K562 (cell line): ENCODE measurements around the gene RBMS3. TPM values are rescaled to one million over a fixed set of nuclear protein-coding genes. Genes with fewer than 3 reads are reported as not detected.
A peak's percentile ranks its signal among the peaks of the same experiment; 100 is the strongest.

Experiments
- ATAC-seq: fragments of 200-7000 bp; cut with Tn5 transposase; 3 replicates; pipeline ENCODE4 v1.9.1; 2020; ENCODE audit warnings: moderate library complexity
- BruUV-seq: library from RNA; stranded (reverse); fragments of 400-500 nt; replicated peaks from 2 replicates; lab custom pipeline; 2021; lab: Mats Ljungman, UMichigan
- CTCF ChIA-PET: fragments of 300-600 bp; formaldehyde crosslinking; extraction: SDS; loops from one replicate; lab custom pipeline; 2021; ENCODE audit warnings: low intra/inter-chr PET ratio; lab: Yijun Ruan, JAX
- POLR2A ChIA-PET: fragments of 300-600, 350-650 bp; sonication (Branson Sonifier 250); formaldehyde crosslinking; extraction: SDS; loops from one replicate; lab custom pipeline; 2021; ENCODE audit warnings: antibody characterized with exemption, inconsistent platforms; lab: Yijun Ruan, JAX
- DNase-seq, 4 experiments: peaks; one replicate each; pipeline versions ENCODE4 v3.0.0 to v3.0.0-alpha.2; 2011 to 2018; ENCODE audit warnings: low spot score in 3 of 4, mixed read lengths in 3 of 4; ENCODE audit errors: extremely low read depth in 1 of 4
- FAIRE-seq: peaks from 2 replicates; lab custom pipeline; 2011; peaks lifted over from hg19 to GRCh38; lab: Jason Lieb, UNC
- H2AFZ ChIP-seq: 2 replicates; pipeline ENCODE4 v1.6.0; 2011; ENCODE audit warnings: low read depth, low read length, control low read depth, inconsistent platforms
- H3K27ac ChIP-seq: fragments of 200-600 bp; 3 replicates; pipeline ENCODE4 v1.8.0; 2011; ENCODE audit warnings: low read depth, mild to moderate bottlenecking, control low read depth, inconsistent platforms, low read length, moderate library complexity, mixed read lengths; ENCODE audit errors: extremely low read depth
- H3K27me3 ChIP-seq, 2 experiments: fragments of 300-600 bp in 1 of 2; 2 replicates in 1 of 2; 3 replicates in 1 of 2; pipeline versions ENCODE4 v1.6.0 to v1.8.0; 2011; ENCODE audit warnings: inconsistent platforms in 2 of 2, low read length in 2 of 2, mild to moderate bottlenecking in 1 of 2, mixed read lengths in 1 of 2, moderate library complexity in 1 of 2; ENCODE audit not compliant: control insufficient read depth in 2 of 2, insufficient read depth in 2 of 2
- H3K36me3 ChIP-seq: fragments of 300-600 bp; 3 replicates; pipeline ENCODE4 v1.8.0; 2011; ENCODE audit warnings: mild to moderate bottlenecking, low read length, inconsistent platforms; ENCODE audit not compliant: control insufficient read depth, insufficient read depth
- H3K4me1 ChIP-seq, 2 experiments: fragments of 200-600 bp in 1 of 2; replicated peaks in 1 of 2; 2 replicates in 1 of 2; 3 replicates in 1 of 2; pipeline versions ENCODE4 v1.5.1 to v1.8.0; 2011; ENCODE audit warnings: inconsistent platforms in 2 of 2, low read length in 2 of 2, mild to moderate bottlenecking in 1 of 2, mixed read lengths in 1 of 2, moderate library complexity in 1 of 2; ENCODE audit not compliant: control insufficient read depth in 2 of 2, insufficient read depth in 2 of 2
- H3K4me2 ChIP-seq: 2 replicates; pipeline ENCODE4 v1.6.1; 2011; ENCODE audit warnings: low read length, control low read depth, inconsistent platforms, mixed read lengths; ENCODE audit not compliant: insufficient read depth
- H3K4me3 ChIP-seq: fragments of 200-600 bp; sonication (generic), shearing (Covaris generic); 2 replicates; pipeline ENCODE4 v1.5.1; 2016; ENCODE audit warnings: control low read depth, inconsistent platforms
- H3K79me2 ChIP-seq: fragments of 200-600 bp; 3 replicates; pipeline ENCODE4 v1.8.0; 2011; ENCODE audit warnings: low read length, inconsistent platforms; ENCODE audit not compliant: control insufficient read depth, insufficient read depth
- H3K9ac ChIP-seq, 2 experiments: 2 replicates each; pipeline versions ENCODE4 v1.6.0 to v1.6.1; 2011; ENCODE audit warnings: low read depth in 2 of 2, low read length in 2 of 2, control low read depth in 1 of 2, inconsistent platforms in 1 of 2, mild to moderate bottlenecking in 1 of 2, mixed read lengths in 1 of 2; ENCODE audit not compliant: insufficient read depth in 1 of 2
- H3K9me1 ChIP-seq: one replicate; pipeline ENCODE4 v1.6.0; 2011; ENCODE audit warnings: inconsistent platforms, mild to moderate bottlenecking, low read length, moderate library complexity; ENCODE audit not compliant: control insufficient read depth, insufficient read depth
- H3K9me3 ChIP-seq: replicated peaks from 2 replicates; pipeline ENCODE4 v1.5.1; 2011; ENCODE audit warnings: low read depth, low read length, inconsistent platforms; ENCODE audit not compliant: control insufficient read depth, insufficient read depth
- H4K20me1 ChIP-seq: replicated peaks from 2 replicates; pipeline ENCODE4 v1.6.1; 2011; ENCODE audit warnings: low read length, inconsistent platforms, mixed read lengths; ENCODE audit not compliant: control insufficient read depth, insufficient read depth
- ATF2 ChIP-seq: sonication (generic); formaldehyde crosslinking; IDR thresholded peaks from 2 replicates; pipeline ENCODE4 v1.8.1; 2022; ENCODE audit warnings: missing genetic modification reagents
- HDAC1 ChIP-seq, 2 experiments: fragments of 450-650 bp; IDR thresholded peaks; 2 replicates each; pipeline ENCODE4 v1.6.1; 2016 to 2017; ENCODE audit warnings: inconsistent platforms in 1 of 2, mild to moderate bottlenecking in 1 of 2, moderate library complexity in 1 of 2
- MAFF ChIP-seq: IDR thresholded peaks from 2 replicates; pipeline ENCODE4 v1.6.1; 2012; ENCODE audit warnings: low read length, improper control_type of control experiment
- MAFK ChIP-seq: IDR thresholded peaks from 2 replicates; pipeline ENCODE4 v1.6.1; 2011; ENCODE audit warnings: low read length, improper control_type of control experiment
- PHF21A ChIP-seq: fragments of 450-650 bp; IDR thresholded peaks from 2 replicates; pipeline ENCODE4 v1.6.1; 2017; ENCODE audit warnings: low read depth, borderline replicate concordance
- TFAM ChIP-seq: fragments of 250-450 bp; sonication (Bioruptor Pico); conservative IDR thresholded peaks from 2 replicates; pipeline ENCODE4 v1.5.0; 2021; ENCODE audit warnings: mild to moderate bottlenecking, moderate library complexity
- ZEB2 ChIP-seq: fragments of 450-650 bp; IDR thresholded peaks from 2 replicates; pipeline ENCODE4 v1.6.1; 2016
- ZNF316 ChIP-seq: fragments of 450-650 bp; IDR thresholded peaks from 2 replicates; pipeline ENCODE4 v1.6.1; 2016
- ZNF395 ChIP-seq: fragments of 200-800 bp; sonication (Bioruptor generic); IDR thresholded peaks from 2 replicates; pipeline ENCODE4 v1.6.1; 2017; ENCODE audit warnings: missing genetic modification characterization, missing compliant biosample characterization
- WGBS: fragments of 100-300 bp; shearing (Covaris generic); methylation state at CpG from one replicate; pipeline ENCODE4 v1.1.6; 2016; ENCODE audit warnings: low coverage, mixed read lengths; ENCODE audit not compliant: insufficient coverage; ENCODE audit errors: missing lambda C conversion rate; 5-methylcytosine and 5-hydroxymethylcytosine counted together
- in situ Hi-C: fragments of 300-500 bp; cut with MboI; formaldehyde crosslinking; loops from 4 replicates; pipeline ENCODE4 v1.15.0; 2018; ENCODE audit warnings: inconsistent platforms, mixed read lengths
- intact Hi-C: fragments of 100-400 bp; cut with micrococcal nuclease; formaldehyde crosslinking; loops from 2 replicates; pipeline ENCODE4 v1.14.2; 2022
- polyA plus RNA-seq, 8 experiments: library from polyadenylated mRNA; depleted of rRNA in 4 of 8; stranded (reverse) in 5 of 8; unstranded in 3 of 8; fragments of >200 nt; fragmentation: Nextera tagmentation in 2 of 8; fragmentation: Illumina TruSeq in 1 of 8; extraction: Ambion mirVana in 2 of 8; extraction: Trizol in 1 of 8; gene quantifications; 2 replicates each; pipeline versions ENCODE4 v1.2.1 to v1.2.3, GENCODE V29; 2011 to 2014; ENCODE audit warnings: inconsistent platforms in 1 of 8, missing spikeins in 1 of 8
- total RNA-seq, 7 experiments: library from RNA; depleted of rRNA in 6 of 7; stranded (reverse); fragments of >200 nt in 6 of 7; fragmentation: Illumina TruSeq in 2 of 7; extraction: Trizol in 2 of 7; gene quantifications; 2 replicates each; pipeline versions ENCODE4 v1.2.1 to v1.2.3, GENCODE V29; 2011 to 2021; ENCODE audit warnings: low replicate concordance in 1 of 7

Gene RBMS3
- total and polyA plus RNA-seq, 9 of the 15 experiments (the other 6 are each of a cell fraction or from before 2014, with no cell fraction given), result 0.20 TPM; not detected in 8

- TF ChIP-seq TFAM (CRISPR knock-in tag), result no peak
Observed at GRCh38 chr3:29764041-29764440, 483.2 kb downstream of the RBMS3 start (continued).

GRCh38 chr3:29764603-29765254, 483.9 kb downstream of the RBMS3 start:
- no peak overlapping the region for H2AFZ ChIP-seq
- 0% methylated on average over 2 of the region's 2 CpGs for WGBS
- no peaks in the 10 kb centered on the region for H3K9me1 ChIP-seq
- no peaks in the 10 kb centered on the region for H3K4me1 ChIP-seq
- FAIRE-seq, result no peak
- ChIA-PET POLR2A (no interaction called here), CTCF (no interaction called here)
- no peak overlapping the region for H3K27ac ChIP-seq
- in situ Hi-C loops, result no loop called here
- H3K27me3 ChIP-seq, result no peaks in the 10 kb centered on the region
- H3K4me3 ChIP-seq, result no peak overlapping the region
- DNase-seq, result no peak
- ATAC-seq, result no peak
- H3K79me2 ChIP-seq, result no peaks in the 10 kb centered on the region
- H3K9me3 ChIP-seq, result no peaks in the 10 kb centered on the region; the same call in 1 of the 2 replicates
- intact Hi-C loops, result no loop called here
- no peak for TF ChIP-seq HDAC1 (IDR thresholded peaks at IDR 0.05)
- TF ChIP-seq ATF2 (CRISPR knock-in tag), result no peak
- TF ChIP-seq MAFF, result peak; percentile 57
- no peak for TF ChIP-seq ZNF395
- no peak for TF ChIP-seq ZEB2
- TF ChIP-seq ZNF316, result peak; percentile 63
- no peak for TF ChIP-seq PHF21A
- TF ChIP-seq MAFK, result peak; percentile 36; the same call in 1 of the 2 replicates
- no peaks in the 10 kb centered on the region for H4K20me1 ChIP-seq
- H3K4me2 ChIP-seq, result no peak overlapping the region
- BruUV-seq, result no TSS peak
- H3K36me3 ChIP-seq, result no peaks in the 10 kb centered on the region
- H3K9ac ChIP-seq, result no peak overlapping the region
